Bronchial epithelial cell (primary cell): ENCODE data around the gene IQCM. TPM values are rescaled to one million over a fixed set of nuclear protein-coding genes. Genes with fewer than 3 reads are reported as not detected.

Source experiments
- DNase-seq: peaks from one replicate; pipeline ENCODE4 v3.0.0-alpha.2; 2010; ENCODE audit warnings: low read depth
- FAIRE-seq: peaks from 2 replicates; lab custom pipeline; 2011; peaks lifted over from hg19 to GRCh38; lab: Jason Lieb, UNC
- H3K27me3 ChIP-seq: 2 replicates; pipeline ENCODE4 v1.5.1; 2011; ENCODE audit warnings: low read length; ENCODE audit not compliant: control insufficient read depth, insufficient read depth
- H3K36me3 ChIP-seq: 2 replicates; pipeline ENCODE4 v1.5.1; 2011; ENCODE audit warnings: low read length; ENCODE audit not compliant: control insufficient read depth, insufficient read depth
- H3K4me3 ChIP-seq: 2 replicates; pipeline ENCODE4 v1.5.1; 2011; ENCODE audit warnings: mild to moderate bottlenecking, low read depth, low read length, control low read depth
- CTCF ChIP-seq: IDR thresholded peaks from 2 replicates; pipeline ENCODE4 v1.5.1; 2011; ENCODE audit warnings: mild to moderate bottlenecking, moderate library complexity, low read length, control low read depth, inconsistent platforms; ENCODE audit not compliant: insufficient read depth, severe bottlenecking
- total RNA-seq: library from RNA; depleted of rRNA; stranded (reverse); fragments of >200 nt; gene quantifications from 2 replicates; pipeline ENCODE4 v1.2.1, GENCODE V29; 2014

IQCM gene
- total RNA-seq, 1 donor from 2014 or later, result not detected

GRCh38 chr4:149790172-149790907 is 25.3 kb downstream of the IQCM start:
- no peak for FAIRE-seq

GRCh38 chr4:149788300-149788699 is 27.3 kb downstream of the IQCM start:
- no peak for DNase-seq
- Histone ChIP-seq H3K27me3 (no peaks in the 10 kb centered on the region), H3K4me3 (no peak overlapping the region), H3K36me3 (no peaks in the 10 kb centered on the region)
- FAIRE-seq, result no peak
- TF ChIP-seq CTCF, result no peak

More at GRCh38 chr4:149790172-149790907, 25.3 kb downstream of the IQCM start:
- Histone ChIP-seq H3K27me3 (no peaks in the 10 kb centered on the region), H3K4me3 (no peak overlapping the region), H3K36me3 (no peaks in the 10 kb centered on the region)
- peak; percentile 70 for DNase-seq
- no peak for TF ChIP-seq CTCF

- no peaks in the 10 kb centered on the region for H3K27me3 ChIP-seq
- H3K36me3 ChIP-seq, result no peaks in the 10 kb centered on the region
- no peak for FAIRE-seq
- DNase-seq, result no peak
- no peak overlapping the region for H3K4me3 ChIP-seq
- no peak for TF ChIP-seq CTCF
These were observed 29.8 kb downstream of the IQCM start for GRCh38 chr4:149785696-149786431.

- H3K4me3 ChIP-seq, result no peak overlapping the region
- no peak for FAIRE-seq
- H3K27me3 ChIP-seq, result no peaks in the 10 kb centered on the region
- DNase-seq, result peak; percentile 76
- H3K36me3 ChIP-seq, result no peaks in the 10 kb centered on the region
- TF ChIP-seq CTCF, result no peak
These were observed 31.6 kb downstream of the IQCM start for GRCh38 chr4:149784018-149784417.

- no peaks in the 10 kb centered on the region for H3K27me3 ChIP-seq
- H3K4me3 ChIP-seq, result no peak overlapping the region
- DNase-seq (peak; percentile 85), FAIRE-seq (no peak)
- TF ChIP-seq CTCF, result no peak
- no peaks in the 10 kb centered on the region for H3K36me3 ChIP-seq
These were observed 34.5 kb downstream of the IQCM start for GRCh38 chr4:149781150-149781549.
